ENCODE data around the gene OR10AG1. TPM values are rescaled to one million over a fixed set of nuclear protein-coding genes. Genes with fewer than 3 reads are reported as not detected.
A peak's percentile ranks its signal among the peaks of the same experiment; 100 is the strongest.

OR10AG1 gene
- total RNA-seq: not detected in 2 replicates
- not detected in 2 replicates for polyA plus RNA-seq

GRCh38 chr11:55969845-55970244 is at the start of gene OR10AG1:
OR10AG1 (minus strand) TSS chr11:55969945; CDS start chr11:55969907, 38 bp downstream.
- H3K9me2 ChIP-seq (replicated peaks; ENCODE audit: insufficient read depth): no peaks in the 10 kb centered on the region
- TF ChIP-seq EZH2 (IDR thresholded peaks at IDR 0.05; ENCODE audit: borderline replicate concordance): no peak
- TF ChIP-seq EZH2phosphoT487 (IDR thresholded peaks at IDR 0.05; ENCODE audit: low read depth, severe bottlenecking, unreplicated experiment): no peak
- no peak for TF ChIP-seq CTCF (IDR thresholded peaks at IDR 0.05; ENCODE audit: poor library complexity)
- no peak within 1 kb of the TSS for H2AFZ ChIP-seq
- DNase-seq (ENCODE audit: low spot score): no peak
- H3K9me3 ChIP-seq (ENCODE audit: low read depth): no peaks in the 10 kb centered on the region
- no peak within 1 kb of the TSS for H3K4me3 ChIP-seq
- 89% methylated on average over 2 of the region's 2 CpGs for WGBS (ENCODE audit: low lambda C conversion rate, missing lambda C conversion rate)
- H3K27me3 ChIP-seq: no peaks in the 10 kb centered on the region
- no peaks in the 10 kb centered on the region for H3K79me2 ChIP-seq
- H3K27ac ChIP-seq: no peak within 1 kb of the TSS
- no peak within 1 kb of the TSS for H3K4me2 ChIP-seq
- H3K4me1 ChIP-seq (ENCODE audit: insufficient read depth): no peaks in the 10 kb centered on the region
- H4K20me1 ChIP-seq (ENCODE audit: insufficient read depth, poor library complexity, severe bottlenecking): no peaks in the 10 kb centered on the region
- H3K36me3 ChIP-seq (replicated peaks; ENCODE audit: insufficient read depth, low read depth): no peaks in the 10 kb centered on the region

GRCh38 chr11:56013805-56014204 is 44.1 kb upstream of the OR10AG1 start:
- DNase-seq (ENCODE audit: low spot score): no peak
- TF ChIP-seq CTCF (IDR thresholded peaks at IDR 0.05; ENCODE audit: poor library complexity) (no peak), EZH2phosphoT487 (IDR thresholded peaks at IDR 0.05; ENCODE audit: low read depth, severe bottlenecking, unreplicated experiment) (no peak), EZH2 (IDR thresholded peaks at IDR 0.05; ENCODE audit: borderline replicate concordance) (no peak)
- WGBS (ENCODE audit: low lambda C conversion rate, missing lambda C conversion rate): 45% methylated on average over 2 of the region's 2 CpGs
- no peak overlapping the region for H2AFZ ChIP-seq
- H3K27me3 ChIP-seq: no peaks in the 10 kb centered on the region
- no peaks in the 10 kb centered on the region for H3K79me2 ChIP-seq
- no peak overlapping the region for H3K4me3 ChIP-seq
- no peaks in the 10 kb centered on the region for H3K9me3 ChIP-seq (ENCODE audit: low read depth)
- no peaks in the 10 kb centered on the region for H3K36me3 ChIP-seq (replicated peaks; ENCODE audit: insufficient read depth, low read depth)
- no peaks in the 10 kb centered on the region for H3K9me2 ChIP-seq (replicated peaks; ENCODE audit: insufficient read depth)
- H3K27ac ChIP-seq: no peak overlapping the region
- no peaks in the 10 kb centered on the region for H4K20me1 ChIP-seq (ENCODE audit: insufficient read depth, poor library complexity, severe bottlenecking)
- H3K4me1 ChIP-seq (ENCODE audit: insufficient read depth): no peaks in the 10 kb centered on the region
- no peak overlapping the region for H3K4me2 ChIP-seq

GRCh38 chr11:56010716-56011115 is 41.0 kb upstream of the OR10AG1 start:
- DNase-seq (ENCODE audit: low spot score): peak; percentile 33
- Histone ChIP-seq H3K27ac (no peak overlapping the region), H3K4me1 (ENCODE audit: insufficient read depth) (no peaks in the 10 kb centered on the region), H3K4me2 (no peak overlapping the region), H3K9me2 (replicated peaks; ENCODE audit: insufficient read depth) (no peaks in the 10 kb centered on the region), H3K4me3 (no peak overlapping the region), H2AFZ (no peak overlapping the region), H3K36me3 (replicated peaks; ENCODE audit: insufficient read depth, low read depth) (no peaks in the 10 kb centered on the region), H3K9me3 (ENCODE audit: low read depth) (no peaks in the 10 kb centered on the region), H4K20me1 (ENCODE audit: insufficient read depth, poor library complexity, severe bottlenecking) (no peaks in the 10 kb centered on the region), H3K27me3 (no peaks in the 10 kb centered on the region), H3K79me2 (no peaks in the 10 kb centered on the region)
- no peak for TF ChIP-seq EZH2 (IDR thresholded peaks at IDR 0.05; ENCODE audit: borderline replicate concordance)
- TF ChIP-seq CTCF (IDR thresholded peaks at IDR 0.05; ENCODE audit: poor library complexity): no peak
- no peak for TF ChIP-seq EZH2phosphoT487 (IDR thresholded peaks at IDR 0.05; ENCODE audit: low read depth, severe bottlenecking, unreplicated experiment)

GRCh38 chr11:55994525-55994924 is 24.8 kb upstream of the OR10AG1 start, which contains the start of gene OR5F1:
OR5F1 (minus strand) TSS chr11:55994625; CDS start chr11:55994625, 0 bp downstream.
- Histone ChIP-seq H3K36me3 (replicated peaks; ENCODE audit: insufficient read depth, low read depth) (no peaks in the 10 kb centered on the region), H3K79me2 (no peaks in the 10 kb centered on the region), H3K9me2 (replicated peaks; ENCODE audit: insufficient read depth) (no peaks in the 10 kb centered on the region), H3K4me3 (no peak within 1 kb of the TSS), H3K27me3 (no peaks in the 10 kb centered on the region), H4K20me1 (ENCODE audit: insufficient read depth, poor library complexity, severe bottlenecking) (no peaks in the 10 kb centered on the region), H3K4me2 (no peak within 1 kb of the TSS), H2AFZ (no peak within 1 kb of the TSS), H3K9me3 (ENCODE audit: low read depth) (no peaks in the 10 kb centered on the region), H3K4me1 (ENCODE audit: insufficient read depth) (no peaks in the 10 kb centered on the region), H3K27ac (no peak within 1 kb of the TSS)
- TF ChIP-seq CTCF (IDR thresholded peaks at IDR 0.05; ENCODE audit: poor library complexity) (no peak), EZH2 (IDR thresholded peaks at IDR 0.05; ENCODE audit: borderline replicate concordance) (no peak), EZH2phosphoT487 (IDR thresholded peaks at IDR 0.05; ENCODE audit: low read depth, severe bottlenecking, unreplicated experiment) (no peak)
- WGBS (ENCODE audit: low lambda C conversion rate, missing lambda C conversion rate): 90% methylated on average over 2 of the region's 2 CpGs
- no peak for DNase-seq (ENCODE audit: low spot score)
